Measurements from ENCODE around the gene DAP.

The DAP gene

GRCh38 chr5:10761185-10761932 lies at the start of gene DAP:
TSS of gene DAP (minus strand) at chr5:10761234. CDS start at chr5:10761068, 166 bp downstream.
- peak; percentile 59 for ATAC-seq

GRCh38 chr5:10808347-10809226 lies 47.6 kb upstream of the DAP start:
- no peak for ATAC-seq
- TF ChIP-seq ZFP30 (CRISPR knock-in tag; IDR thresholded peaks at IDR 0.05) (no peak), SNAI2 (CRISPR knock-in tag; IDR thresholded peaks at IDR 0.05) (no peak), ARNTL (CRISPR knock-in tag; IDR thresholded peaks at IDR 0.05; ENCODE audit: borderline replicate concordance, low read depth) (no peak), CSDC2 (CRISPR knock-in tag; IDR thresholded peaks at IDR 0.05) (no peak), POU6F1 (CRISPR knock-in tag; IDR thresholded peaks at IDR 0.05; ENCODE audit: borderline replicate concordance, low read depth) (no peak), PPARA (CRISPR knock-in tag; IDR thresholded peaks at IDR 0.05; ENCODE audit: borderline replicate concordance) (no peak), RARB (CRISPR knock-in tag; IDR thresholded peaks at IDR 0.05) (no peak)

More at GRCh38 chr5:10761185-10761932, at the start of gene DAP:
- TF ChIP-seq ISL1 (CRISPR knock-in tag; IDR thresholded peaks at IDR 0.05) (no peak), ZFP30 (CRISPR knock-in tag; IDR thresholded peaks at IDR 0.05) (no peak), OSR1 (CRISPR knock-in tag; IDR thresholded peaks at IDR 0.05) (no peak), ZNF70 (CRISPR knock-in tag; IDR thresholded peaks at IDR 0.05) (no peak), ZNF565 (CRISPR knock-in tag; conservative IDR thresholded peaks at IDR 0.05; ENCODE audit: low read depth) (no peak), CSRNP3 (CRISPR knock-in tag; IDR thresholded peaks at IDR 0.05) (no peak), ZNF8 (CRISPR knock-in tag; IDR thresholded peaks at IDR 0.05) (no peak), CSDC2 (CRISPR knock-in tag; IDR thresholded peaks at IDR 0.05) (no peak), GLIS3 (CRISPR knock-in tag; IDR thresholded peaks at IDR 0.05) (no peak)

- no peak for TF ChIP-seq POU6F1 (CRISPR knock-in tag; IDR thresholded peaks at IDR 0.05; ENCODE audit: borderline replicate concordance, low read depth)
- no peak for TF ChIP-seq ARNTL (CRISPR knock-in tag; IDR thresholded peaks at IDR 0.05; ENCODE audit: borderline replicate concordance, low read depth)
- no peak for TF ChIP-seq CREB5 (CRISPR knock-in tag; IDR thresholded peaks at IDR 0.05; ENCODE audit: low read depth)
- TF ChIP-seq ESRRG (CRISPR knock-in tag; IDR thresholded peaks at IDR 0.05) = no peak
- TF ChIP-seq TCF4 (CRISPR knock-in tag; IDR thresholded peaks at IDR 0.05; ENCODE audit: borderline replicate concordance) = no peak
- no peak for TF ChIP-seq ZFP3 (CRISPR knock-in tag; IDR thresholded peaks at IDR 0.05)
- no peak for TF ChIP-seq BACH2 (CRISPR knock-in tag; IDR thresholded peaks at IDR 0.05; ENCODE audit: borderline replicate concordance)
- TF ChIP-seq TSHZ2 (CRISPR knock-in tag; IDR thresholded peaks at IDR 0.05) = no peak
- no peak for TF ChIP-seq ZNF8 (CRISPR knock-in tag; IDR thresholded peaks at IDR 0.05)
- no peak for TF ChIP-seq TOX (CRISPR knock-in tag; IDR thresholded peaks at IDR 0.05; ENCODE audit: borderline replicate concordance)
- no peak for TF ChIP-seq ZNF565 (CRISPR knock-in tag; conservative IDR thresholded peaks at IDR 0.05; ENCODE audit: low read depth)
- TF ChIP-seq PPARA (CRISPR knock-in tag; IDR thresholded peaks at IDR 0.05; ENCODE audit: borderline replicate concordance) = no peak
- no peak for TF ChIP-seq ZNF70 (CRISPR knock-in tag; IDR thresholded peaks at IDR 0.05)
- TF ChIP-seq ZFP30 (CRISPR knock-in tag; IDR thresholded peaks at IDR 0.05) = no peak
- TF ChIP-seq GLIS3 (CRISPR knock-in tag; IDR thresholded peaks at IDR 0.05) = no peak
- TF ChIP-seq RARB (CRISPR knock-in tag; IDR thresholded peaks at IDR 0.05) = no peak
- no peak for TF ChIP-seq CSDC2 (CRISPR knock-in tag; IDR thresholded peaks at IDR 0.05)
- TF ChIP-seq PATZ1 (CRISPR knock-in tag; IDR thresholded peaks at IDR 0.05; ENCODE audit: borderline replicate concordance) = no peak
- peak; percentile 76 for ATAC-seq
These were observed 41.1 kb upstream of the DAP start for GRCh38 chr5:10801931-10802666.

All from SK-N-SH treated with all-trans-retinoic acid at 6 μM for 48 hours (cell line).